Liver (tissue), 9 donors: ENCODE data around the gene SHISAL1. TPM values are rescaled to one million over a fixed set of nuclear protein-coding genes. Genes with fewer than 3 reads are reported as not detected.

ENCODE experiments used
- DNase-seq: peaks from one replicate; pipeline ENCODE4 v3.0.0-alpha.2; 2017; ENCODE audit warnings: low spot score
- H3K27ac ChIP-seq, 2 donors: one replicate each; pipeline ENCODE4 v1.7.0; 2013; ENCODE audit warnings: inconsistent platforms in 2 of 2, low read length in 2 of 2, control low read depth in 1 of 2, low read depth in 1 of 2, mild to moderate bottlenecking in 1 of 2
- H3K27me3 ChIP-seq, 4 donors: one replicate each; pipeline versions ENCODE4 v1.6.1 to v1.7.0; 2013; ENCODE audit warnings: low read length in 3 of 4, inconsistent platforms in 1 of 4, mild to moderate bottlenecking in 1 of 4, moderate library complexity in 1 of 4; ENCODE audit not compliant: control insufficient read depth in 4 of 4, insufficient read depth in 4 of 4
- H3K36me3 ChIP-seq, 4 donors: one replicate each; pipeline versions ENCODE4 v1.6.1 to v1.7.0; 2013; ENCODE audit warnings: low read length in 3 of 4, mild to moderate bottlenecking in 3 of 4, low read depth in 1 of 4, moderate library complexity in 1 of 4; ENCODE audit not compliant: control insufficient read depth in 4 of 4, insufficient read depth in 3 of 4
- H3K4me1 ChIP-seq, 4 donors: one replicate each; pipeline versions ENCODE4 v1.6.1 to v1.7.0; 2013; ENCODE audit warnings: low read length in 3 of 4, mild to moderate bottlenecking in 3 of 4, moderate library complexity in 1 of 4; ENCODE audit not compliant: control insufficient read depth in 4 of 4, insufficient read depth in 4 of 4
- H3K4me3 ChIP-seq, 3 donors: one replicate each; pipeline versions ENCODE4 v1.6.1 to v1.7.0; 2013; ENCODE audit warnings: low read length in 3 of 3, control low read depth in 1 of 3, low read depth in 1 of 3, mild to moderate bottlenecking in 1 of 3
- H3K9ac ChIP-seq, 2 donors: one replicate each; pipeline ENCODE4 v1.7.0; 2013; ENCODE audit warnings: low read length in 2 of 2, mild to moderate bottlenecking in 2 of 2, moderate library complexity in 2 of 2, control low read depth in 1 of 2, low read depth in 1 of 2
- H3K9me3 ChIP-seq, 4 donors: one replicate each; pipeline versions ENCODE4 v1.6.1 to v1.7.0; 2013; ENCODE audit warnings: low read length in 3 of 4; ENCODE audit not compliant: control insufficient read depth in 4 of 4
- FOXA1 ChIP-seq: IDR thresholded peaks from 2 replicates; pipeline ENCODE4 v1.6.1; 2016; ENCODE audit warnings: antibody characterized with exemption
- FOXA2 ChIP-seq: IDR thresholded peaks from 2 replicates; pipeline ENCODE4 v1.6.1; 2016; ENCODE audit warnings: antibody characterized with exemption
- GABPA ChIP-seq, 2 donors: IDR thresholded peaks in 1 of 2; conservative IDR thresholded peaks in 1 of 2; 2 replicates each; pipeline ENCODE4 v1.6.1; 2016; ENCODE audit warnings: antibody characterized with exemption in 2 of 2, mild to moderate bottlenecking in 1 of 2, moderate library complexity in 1 of 2
- HNF4A ChIP-seq, 2 donors: conservative IDR thresholded peaks; 2 replicates each; pipeline ENCODE4 v1.6.1; 2016; ENCODE audit warnings: antibody characterized with exemption in 2 of 2, mild to moderate bottlenecking in 2 of 2
- HNF4G ChIP-seq: IDR thresholded peaks from 2 replicates; pipeline ENCODE4 v1.6.1; 2016; ENCODE audit warnings: antibody characterized with exemption
- JUND ChIP-seq, 2 donors: IDR thresholded peaks; 2 replicates each; pipeline ENCODE4 v1.6.1; 2016; ENCODE audit warnings: antibody characterized with exemption in 2 of 2
- NR2F2 ChIP-seq: IDR thresholded peaks from 2 replicates; pipeline ENCODE4 v1.6.1; 2016; ENCODE audit warnings: antibody characterized with exemption
- RAD21 ChIP-seq, 2 donors: IDR thresholded peaks; 2 replicates each; pipeline ENCODE4 v1.6.1; 2016; ENCODE audit warnings: antibody characterized with exemption in 2 of 2, mild to moderate bottlenecking in 2 of 2
- RXRA ChIP-seq, 2 donors: IDR thresholded peaks; 2 replicates each; pipeline ENCODE4 v1.6.1; 2017 to 2018; ENCODE audit warnings: antibody characterized with exemption in 2 of 2, mild to moderate bottlenecking in 1 of 2
- SP1 ChIP-seq: IDR thresholded peaks from 2 replicates; pipeline ENCODE4 v1.6.1; 2018; ENCODE audit warnings: antibody characterized with exemption, mild to moderate bottlenecking
- WGBS: extraction: QIAGEN DNeasy Blood & Tissue Kit; methylation state at CpG from one replicate; pipeline ENCODE4 v1.1.7; 2013; 5-methylcytosine and 5-hydroxymethylcytosine counted together
- polyA plus RNA-seq, 2 donors: library from polyadenylated mRNA; stranded (reverse) in 1 of 2; unstranded in 1 of 2; fragments of 200-250 nt in 1 of 2; fragments of >200 nt in 1 of 2; fragmentation: Nextera tagmentation in 1 of 2; extraction: Ambion mirVana in 1 of 2; gene quantifications; one replicate each; pipeline versions ENCODE4 v1.2.1 to v1.2.3, GENCODE V29; 2013 to 2015
- total RNA-seq, 2 donors: library from RNA; depleted of rRNA; stranded (reverse); fragments of >200 nt; gene quantifications; one replicate each; pipeline ENCODE4 v1.2.3, GENCODE V29; 2014
- TF ChIP-seq, protein P1 (sequence below): IDR thresholded peaks from 2 replicates; pipeline ENCODE4 v1.6.1; 2016; ENCODE audit warnings: antibody characterized with exemption, mild to moderate bottlenecking
- TF ChIP-seq, protein P2 (sequence below): IDR thresholded peaks from 2 replicates; pipeline ENCODE4 v1.6.1; 2016; ENCODE audit warnings: antibody characterized with exemption
- TF ChIP-seq, protein P3 (sequence below): IDR thresholded peaks from 2 replicates; pipeline ENCODE4 v1.6.1; 2016; ENCODE audit warnings: antibody characterized with exemption
- TF ChIP-seq, protein P4 (sequence below): fragments of 150-350 bp; IDR thresholded peaks from 2 replicates; pipeline ENCODE4 v1.5.1; 2017; ENCODE audit warnings: improper control_type of control experiment, low read depth, low read length; ENCODE audit not compliant: missing input control
- donor health status: healthy.
- donor health status: healthy.
- donor health status: healthy.
- donor health status: healthy.
- donor health status: healthy.

SHISAL1 gene
- total and polyA plus RNA-seq, 4 donors, result 0.07 to 0.17 (median 0.13) TPM

DNA sequence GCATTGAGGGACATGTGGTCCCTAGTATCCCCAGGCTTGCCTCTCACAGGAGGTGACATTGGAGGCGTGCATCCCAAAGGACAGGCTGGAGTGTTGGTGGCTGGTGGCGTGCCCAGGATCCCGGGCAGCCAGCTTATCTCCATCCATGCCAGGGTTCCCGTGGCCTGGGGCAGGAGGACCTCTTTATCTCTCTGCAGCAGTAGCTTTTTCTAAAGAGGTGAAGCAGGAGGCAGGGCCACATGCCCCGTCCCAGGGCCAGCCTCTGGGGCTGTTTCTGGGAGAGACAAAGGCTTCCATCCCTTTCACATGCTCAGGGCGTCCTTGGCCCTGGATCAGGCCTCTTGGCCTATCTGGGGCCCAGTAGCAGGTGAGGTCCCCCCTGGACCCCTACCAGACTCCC lies 112.3 kb downstream of the SHISAL1 start (continued):
- TF ChIP-seq, protein P1, sequence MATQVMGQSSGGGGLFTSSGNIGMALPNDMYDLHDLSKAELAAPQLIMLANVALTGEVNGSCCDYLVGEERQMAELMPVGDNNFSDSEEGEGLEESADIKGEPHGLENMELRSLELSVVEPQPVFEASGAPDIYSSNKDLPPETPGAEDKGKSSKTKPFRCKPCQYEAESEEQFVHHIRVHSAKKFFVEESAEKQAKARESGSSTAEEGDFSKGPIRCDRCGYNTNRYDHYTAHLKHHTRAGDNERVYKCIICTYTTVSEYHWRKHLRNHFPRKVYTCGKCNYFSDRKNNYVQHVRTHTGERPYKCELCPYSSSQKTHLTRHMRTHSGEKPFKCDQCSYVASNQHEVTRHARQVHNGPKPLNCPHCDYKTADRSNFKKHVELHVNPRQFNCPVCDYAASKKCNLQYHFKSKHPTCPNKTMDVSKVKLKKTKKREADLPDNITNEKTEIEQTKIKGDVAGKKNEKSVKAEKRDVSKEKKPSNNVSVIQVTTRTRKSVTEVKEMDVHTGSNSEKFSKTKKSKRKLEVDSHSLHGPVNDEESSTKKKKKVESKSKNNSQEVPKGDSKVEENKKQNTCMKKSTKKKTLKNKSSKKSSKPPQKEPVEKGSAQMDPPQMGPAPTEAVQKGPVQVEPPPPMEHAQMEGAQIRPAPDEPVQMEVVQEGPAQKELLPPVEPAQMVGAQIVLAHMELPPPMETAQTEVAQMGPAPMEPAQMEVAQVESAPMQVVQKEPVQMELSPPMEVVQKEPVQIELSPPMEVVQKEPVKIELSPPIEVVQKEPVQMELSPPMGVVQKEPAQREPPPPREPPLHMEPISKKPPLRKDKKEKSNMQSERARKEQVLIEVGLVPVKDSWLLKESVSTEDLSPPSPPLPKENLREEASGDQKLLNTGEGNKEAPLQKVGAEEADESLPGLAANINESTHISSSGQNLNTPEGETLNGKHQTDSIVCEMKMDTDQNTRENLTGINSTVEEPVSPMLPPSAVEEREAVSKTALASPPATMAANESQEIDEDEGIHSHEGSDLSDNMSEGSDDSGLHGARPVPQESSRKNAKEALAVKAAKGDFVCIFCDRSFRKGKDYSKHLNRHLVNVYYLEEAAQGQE, result no peak
- TF ChIP-seq HNF4A (conservative IDR thresholded peaks at IDR 0.05) (no peak), FOXA1 (no peak)
- TF ChIP-seq, protein P2, sequence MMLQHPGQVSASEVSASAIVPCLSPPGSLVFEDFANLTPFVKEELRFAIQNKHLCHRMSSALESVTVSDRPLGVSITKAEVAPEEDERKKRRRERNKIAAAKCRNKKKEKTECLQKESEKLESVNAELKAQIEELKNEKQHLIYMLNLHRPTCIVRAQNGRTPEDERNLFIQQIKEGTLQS, result no peak

DNA sequence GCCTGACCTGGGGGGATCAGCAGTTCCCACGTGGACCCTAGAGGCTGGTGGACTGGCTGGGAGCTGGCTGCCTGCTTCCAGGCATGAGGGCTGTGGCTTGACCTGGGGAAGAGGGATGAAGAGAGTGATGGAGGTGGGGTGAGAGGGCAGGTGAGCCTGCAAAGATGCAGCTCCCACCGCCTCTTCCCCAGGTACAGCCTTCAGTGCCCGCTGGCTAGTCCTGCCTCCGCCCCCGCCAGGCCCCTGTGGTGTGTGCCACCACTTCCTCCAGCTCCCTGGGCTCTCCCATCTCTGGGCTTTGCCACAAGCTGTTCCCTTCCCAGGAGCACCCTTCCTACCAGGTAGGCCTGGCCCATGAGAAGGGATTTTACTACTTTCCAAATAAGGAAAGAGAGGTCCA lies 112.9 kb downstream of the SHISAL1 start:
- H3K27me3 ChIP-seq, result no peaks in the 10 kb centered on the region
- no peak overlapping the region for H3K9ac ChIP-seq
- H3K4me3 ChIP-seq, result no peak overlapping the region
- H3K36me3 ChIP-seq, result peaks cover 0 to 2% (median 0%) of the 10 kb centered on the region in 4 donors
- no peak overlapping the region for H3K27ac ChIP-seq
- WGBS, result 75% methylated on average over 5 of the region's 5 CpGs
- H3K4me1 ChIP-seq, result no peaks in the 10 kb centered on the region
- DNase-seq, result no peak
- H3K9me3 ChIP-seq, result no peaks in the 10 kb centered on the region
- TF ChIP-seq FOXA2 (no peak), NR2F2 (no peak), FOXA1 (no peak), HNF4A (conservative IDR thresholded peaks at IDR 0.05) (no peak), GABPA (IDR thresholded peaks at IDR 0.05 in 1 of 2, conservative IDR thresholded peaks at IDR 0.05 in 1 of 2) (no peak), RXRA (IDR thresholded peaks at IDR 0.05) (no peak), SP1 (no peak), JUND (IDR thresholded peaks at IDR 0.05) (no peak), RAD21 (IDR thresholded peaks at IDR 0.05) (no peak), HNF4G (no peak)
- TF ChIP-seq, protein P2, result no peak
- TF ChIP-seq, protein P3, sequence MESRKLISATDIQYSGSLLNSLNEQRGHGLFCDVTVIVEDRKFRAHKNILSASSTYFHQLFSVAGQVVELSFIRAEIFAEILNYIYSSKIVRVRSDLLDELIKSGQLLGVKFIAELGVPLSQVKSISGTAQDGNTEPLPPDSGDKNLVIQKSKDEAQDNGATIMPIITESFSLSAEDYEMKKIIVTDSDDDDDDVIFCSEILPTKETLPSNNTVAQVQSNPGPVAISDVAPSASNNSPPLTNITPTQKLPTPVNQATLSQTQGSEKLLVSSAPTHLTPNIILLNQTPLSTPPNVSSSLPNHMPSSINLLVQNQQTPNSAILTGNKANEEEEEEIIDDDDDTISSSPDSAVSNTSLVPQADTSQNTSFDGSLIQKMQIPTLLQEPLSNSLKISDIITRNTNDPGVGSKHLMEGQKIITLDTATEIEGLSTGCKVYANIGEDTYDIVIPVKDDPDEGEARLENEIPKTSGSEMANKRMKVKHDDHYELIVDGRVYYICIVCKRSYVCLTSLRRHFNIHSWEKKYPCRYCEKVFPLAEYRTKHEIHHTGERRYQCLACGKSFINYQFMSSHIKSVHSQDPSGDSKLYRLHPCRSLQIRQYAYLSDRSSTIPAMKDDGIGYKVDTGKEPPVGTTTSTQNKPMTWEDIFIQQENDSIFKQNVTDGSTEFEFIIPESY, result no peak

DNA sequence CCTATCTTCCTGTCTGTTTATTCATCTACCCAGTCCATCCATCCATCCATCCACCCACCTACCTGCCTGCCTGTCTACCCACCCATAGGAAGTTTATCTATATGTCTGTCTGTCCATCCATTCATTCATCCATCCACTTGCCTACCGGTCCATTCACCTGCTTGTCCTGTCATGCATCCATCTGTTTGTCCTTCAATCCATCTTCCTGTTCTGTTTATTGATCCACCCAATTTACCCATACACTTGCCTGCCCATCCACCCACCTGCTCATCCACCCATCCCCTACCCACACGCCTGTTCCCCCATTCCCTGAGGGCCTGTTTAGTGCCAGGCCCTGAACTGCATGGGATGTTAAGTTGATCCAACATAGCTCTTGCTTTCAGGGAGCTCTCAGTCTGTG lies 113.6 kb downstream of the SHISAL1 start:
- TF ChIP-seq, protein P3, result no peak
- TF ChIP-seq, protein P4, sequence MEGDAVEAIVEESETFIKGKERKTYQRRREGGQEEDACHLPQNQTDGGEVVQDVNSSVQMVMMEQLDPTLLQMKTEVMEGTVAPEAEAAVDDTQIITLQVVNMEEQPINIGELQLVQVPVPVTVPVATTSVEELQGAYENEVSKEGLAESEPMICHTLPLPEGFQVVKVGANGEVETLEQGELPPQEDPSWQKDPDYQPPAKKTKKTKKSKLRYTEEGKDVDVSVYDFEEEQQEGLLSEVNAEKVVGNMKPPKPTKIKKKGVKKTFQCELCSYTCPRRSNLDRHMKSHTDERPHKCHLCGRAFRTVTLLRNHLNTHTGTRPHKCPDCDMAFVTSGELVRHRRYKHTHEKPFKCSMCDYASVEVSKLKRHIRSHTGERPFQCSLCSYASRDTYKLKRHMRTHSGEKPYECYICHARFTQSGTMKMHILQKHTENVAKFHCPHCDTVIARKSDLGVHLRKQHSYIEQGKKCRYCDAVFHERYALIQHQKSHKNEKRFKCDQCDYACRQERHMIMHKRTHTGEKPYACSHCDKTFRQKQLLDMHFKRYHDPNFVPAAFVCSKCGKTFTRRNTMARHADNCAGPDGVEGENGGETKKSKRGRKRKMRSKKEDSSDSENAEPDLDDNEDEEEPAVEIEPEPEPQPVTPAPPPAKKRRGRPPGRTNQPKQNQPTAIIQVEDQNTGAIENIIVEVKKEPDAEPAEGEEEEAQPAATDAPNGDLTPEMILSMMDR, result no peak
- Histone ChIP-seq H3K4me1 (no peaks in the 10 kb centered on the region), H3K36me3 (peaks cover 0 to 2% (median 0%) of the 10 kb centered on the region in 4 donors), H3K27ac (no peak overlapping the region), H3K4me3 (no peak overlapping the region), H3K9me3 (no peaks in the 10 kb centered on the region), H3K9ac (no peak overlapping the region), H3K27me3 (no peaks in the 10 kb centered on the region)
- no peak for DNase-seq
- 77% methylated on average over 2 of the region's 2 CpGs for WGBS
